Panc1 (cell line): ENCODE results near the gene OTULINL.

Experiments
- POLR2AphosphoS5 ChIP-seq: IDR thresholded peaks from 2 replicates; pipeline ENCODE4 v1.6.1; 2012; ENCODE audit warnings: mild to moderate bottlenecking, low read depth, low read length, moderate library complexity
- TF ChIP-seq, protein P1 (sequence below): fragments of 450-650 bp; IDR thresholded peaks from 2 replicates; pipeline ENCODE4 v1.5.1; 2017; ENCODE audit warnings: mild to moderate bottlenecking

DNA sequence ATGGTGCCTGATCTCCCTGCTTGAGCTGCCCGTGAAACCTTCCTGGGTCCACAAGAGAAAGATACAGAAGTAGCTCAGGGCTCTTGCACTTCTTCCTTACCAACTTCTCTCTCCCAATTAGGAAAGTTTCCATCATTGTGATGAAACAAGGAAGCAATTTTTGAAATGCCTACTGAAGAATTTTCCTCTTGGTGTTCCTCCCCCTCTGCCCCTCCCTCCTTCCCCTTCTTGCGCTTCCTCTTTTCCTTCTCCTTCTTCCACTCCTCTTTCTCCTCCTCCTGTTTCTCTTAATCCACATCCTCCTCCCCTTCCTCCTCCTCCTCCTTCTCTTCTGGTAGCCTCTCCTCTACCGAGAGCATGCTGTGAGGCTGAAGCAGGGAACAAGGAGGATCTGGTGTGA lies 36.3 kb upstream of the OTULINL start:
- TF ChIP-seq, protein P1, sequence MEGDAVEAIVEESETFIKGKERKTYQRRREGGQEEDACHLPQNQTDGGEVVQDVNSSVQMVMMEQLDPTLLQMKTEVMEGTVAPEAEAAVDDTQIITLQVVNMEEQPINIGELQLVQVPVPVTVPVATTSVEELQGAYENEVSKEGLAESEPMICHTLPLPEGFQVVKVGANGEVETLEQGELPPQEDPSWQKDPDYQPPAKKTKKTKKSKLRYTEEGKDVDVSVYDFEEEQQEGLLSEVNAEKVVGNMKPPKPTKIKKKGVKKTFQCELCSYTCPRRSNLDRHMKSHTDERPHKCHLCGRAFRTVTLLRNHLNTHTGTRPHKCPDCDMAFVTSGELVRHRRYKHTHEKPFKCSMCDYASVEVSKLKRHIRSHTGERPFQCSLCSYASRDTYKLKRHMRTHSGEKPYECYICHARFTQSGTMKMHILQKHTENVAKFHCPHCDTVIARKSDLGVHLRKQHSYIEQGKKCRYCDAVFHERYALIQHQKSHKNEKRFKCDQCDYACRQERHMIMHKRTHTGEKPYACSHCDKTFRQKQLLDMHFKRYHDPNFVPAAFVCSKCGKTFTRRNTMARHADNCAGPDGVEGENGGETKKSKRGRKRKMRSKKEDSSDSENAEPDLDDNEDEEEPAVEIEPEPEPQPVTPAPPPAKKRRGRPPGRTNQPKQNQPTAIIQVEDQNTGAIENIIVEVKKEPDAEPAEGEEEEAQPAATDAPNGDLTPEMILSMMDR, result no peak
- TF ChIP-seq POLR2AphosphoS5, result no peak
